Fibroblast of mammary gland (primary cell): ENCODE results near the gene MAP10.
"Not testable (repeated sequence)": the region's sequence is repeated elsewhere in the genome, so short reads cannot be mapped to it uniquely, and the experiment has no call there.

ENCODE experiments used
- DNase-seq: peaks from one replicate; pipeline ENCODE4 v3.0.0-alpha.2; 2010; ENCODE audit warnings: low read depth
- H3K4me3 ChIP-seq: 2 replicates; pipeline ENCODE4 v1.5.1; 2011; ENCODE audit warnings: low read depth, mild to moderate bottlenecking, low read length, moderate library complexity; ENCODE audit not compliant: control insufficient read depth
- CTCF ChIP-seq: conservative IDR thresholded peaks from 2 replicates; pipeline ENCODE4 v1.5.1; 2011; ENCODE audit warnings: low read depth, low read length, inconsistent platforms; ENCODE audit not compliant: control insufficient read depth, insufficient read depth

MAP10 gene

DNA sequence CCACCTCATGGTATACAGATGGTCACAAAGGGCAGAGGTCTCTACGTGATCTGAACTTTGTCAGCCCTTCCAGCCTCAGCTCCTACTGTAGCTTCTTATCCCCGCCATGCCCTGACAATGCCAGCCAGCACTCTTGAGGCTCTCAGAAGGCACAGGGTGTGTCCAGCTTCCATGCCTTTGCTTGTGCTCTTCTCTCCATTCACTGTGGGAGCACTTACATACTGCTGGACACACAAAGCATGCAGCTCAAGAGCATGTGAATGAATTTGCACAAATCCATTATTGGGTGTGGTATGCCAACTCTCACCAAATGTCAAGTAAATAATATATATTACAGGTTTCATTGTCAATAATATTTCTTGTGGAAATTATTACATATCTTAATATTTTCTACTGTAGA lies 36.4 kb upstream of the MAP10 start:
- no peak for DNase-seq
- no peak overlapping the region for H3K4me3 ChIP-seq
- TF ChIP-seq CTCF, result no peak

DNA sequence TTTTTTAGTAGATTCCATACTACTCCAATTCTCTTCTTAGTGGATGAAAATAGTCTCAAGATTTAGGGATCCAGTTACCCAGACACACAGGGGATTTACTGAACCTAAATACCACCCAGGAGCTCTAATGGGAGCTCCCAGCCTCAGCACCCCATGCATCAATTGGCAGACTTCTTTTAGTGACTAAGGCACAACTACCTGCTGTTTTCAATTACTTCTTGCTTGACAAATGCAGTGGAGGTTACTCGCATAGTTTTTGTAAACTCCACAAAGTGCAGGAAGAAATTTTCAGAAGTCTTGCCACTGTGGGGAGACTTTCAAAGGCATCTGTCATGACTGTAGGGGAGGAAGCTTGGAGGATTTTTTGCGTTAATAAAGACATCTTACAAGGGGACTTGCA lies 35.5 kb upstream of the MAP10 start:
- DNase-seq, result peak; percentile 63
- no peak for TF ChIP-seq CTCF
- no peak overlapping the region for H3K4me3 ChIP-seq

- no peak for TF ChIP-seq CTCF
- no peak overlapping the region for H3K4me3 ChIP-seq
- no peak for DNase-seq
Measured at GRCh38 chr1:232773752-232774151, 31.5 kb upstream of the MAP10 start.

- no peak for DNase-seq
- H3K4me3 ChIP-seq, result no peak overlapping the region
- TF ChIP-seq CTCF, result no peak
Measured at GRCh38 chr1:232776526-232777106, 28.6 kb upstream of the MAP10 start.

- no peak for DNase-seq
- no peak overlapping the region for H3K4me3 ChIP-seq
- TF ChIP-seq CTCF, result no peak
Measured at GRCh38 chr1:232780354-232780753, 24.9 kb upstream of the MAP10 start.

DNA sequence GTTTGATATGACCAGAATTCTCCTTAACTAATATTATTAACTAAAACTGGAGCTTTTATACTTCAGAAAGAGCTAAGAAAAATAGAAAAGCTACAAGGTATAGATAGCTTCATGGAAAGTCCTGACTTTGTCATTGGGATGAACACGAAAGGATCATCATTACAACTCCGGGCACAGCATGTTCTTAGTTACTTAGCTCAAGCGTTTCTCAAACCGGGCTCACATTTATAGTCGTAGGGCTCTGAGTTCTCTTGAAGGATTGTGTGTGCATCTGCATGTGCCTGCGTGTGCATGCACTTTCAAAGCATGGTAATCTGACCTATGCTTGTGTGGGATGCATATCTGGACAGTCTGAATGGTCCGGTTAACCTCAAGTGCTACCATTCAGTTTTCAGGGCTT lies 20.4 kb upstream of the MAP10 start:
- no peak overlapping the region for H3K4me3 ChIP-seq
- TF ChIP-seq CTCF, result no peak
- DNase-seq, result no peak

GRCh38 chr1:232785630-232786029 lies 19.6 kb upstream of the MAP10 start:
- not testable (repeated sequence) for H3K4me3 ChIP-seq, DNase-seq
